ENCODE results near the gene SWSAP1. TPM values are rescaled to one million over a fixed set of nuclear protein-coding genes. Genes with fewer than 3 reads are reported as not detected.
A peak's percentile ranks its signal among the peaks of the same experiment; 100 is the strongest.
"Not testable (repeated sequence)": the region's sequence is repeated elsewhere in the genome, so short reads cannot be mapped to it uniquely, and the experiment has no call there.

The SWSAP1 gene
- total RNA-seq, 4 donors from 2014 or later = 0.66 to 1.7 (median 1.5) TPM

GRCh38 chr19:11332822-11333221 is 41.6 kb upstream of the SWSAP1 start:
- intact Hi-C loops (cut with DNase I) = no loop called here
- Histone ChIP-seq H3K27me3 (no peaks in the 10 kb centered on the region), H3K27ac (replicated peaks in 1 of 4) (no peak overlapping the region), H3K4me3 (no peak overlapping the region), H3K9me3 (no peaks in the 10 kb centered on the region), H3K36me3 (peaks cover 34 to 96% (median 88%) of the 10 kb centered on the region in 4 donors), H3K4me1 (peaks cover 0 to 8% (median 1%) of the 10 kb centered on the region in 4 donors)
- WGBS = 91% methylated on average over 5 of the region's 5 CpGs
- TF ChIP-seq, protein P1, sequence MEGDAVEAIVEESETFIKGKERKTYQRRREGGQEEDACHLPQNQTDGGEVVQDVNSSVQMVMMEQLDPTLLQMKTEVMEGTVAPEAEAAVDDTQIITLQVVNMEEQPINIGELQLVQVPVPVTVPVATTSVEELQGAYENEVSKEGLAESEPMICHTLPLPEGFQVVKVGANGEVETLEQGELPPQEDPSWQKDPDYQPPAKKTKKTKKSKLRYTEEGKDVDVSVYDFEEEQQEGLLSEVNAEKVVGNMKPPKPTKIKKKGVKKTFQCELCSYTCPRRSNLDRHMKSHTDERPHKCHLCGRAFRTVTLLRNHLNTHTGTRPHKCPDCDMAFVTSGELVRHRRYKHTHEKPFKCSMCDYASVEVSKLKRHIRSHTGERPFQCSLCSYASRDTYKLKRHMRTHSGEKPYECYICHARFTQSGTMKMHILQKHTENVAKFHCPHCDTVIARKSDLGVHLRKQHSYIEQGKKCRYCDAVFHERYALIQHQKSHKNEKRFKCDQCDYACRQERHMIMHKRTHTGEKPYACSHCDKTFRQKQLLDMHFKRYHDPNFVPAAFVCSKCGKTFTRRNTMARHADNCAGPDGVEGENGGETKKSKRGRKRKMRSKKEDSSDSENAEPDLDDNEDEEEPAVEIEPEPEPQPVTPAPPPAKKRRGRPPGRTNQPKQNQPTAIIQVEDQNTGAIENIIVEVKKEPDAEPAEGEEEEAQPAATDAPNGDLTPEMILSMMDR (IDR thresholded peaks at IDR 0.05) = no peak
- TF ChIP-seq POLR2A (IDR thresholded peaks at IDR 0.05; ENCODE audit: low read depth) = no peak
- TF ChIP-seq POLR2AphosphoS5 (IDR thresholded peaks at IDR 0.05) = no peak
- TF ChIP-seq EP300 (IDR thresholded peaks at IDR 0.05) = no peak
- DNase-seq (ENCODE audit: extremely low spot score) = no peak

- WGBS = 83% methylated on average over 9 of the region's 9 CpGs
- H3K4me3 ChIP-seq; H3K9me3 ChIP-seq; H3K27ac ChIP-seq (replicated peaks in 1 of 4); H3K27me3 ChIP-seq; DNase-seq (ENCODE audit: extremely low spot score); intact Hi-C loops (cut with DNase I): not testable (repeated sequence)
- H3K4me1 ChIP-seq = peaks cover 5 to 18% (median 12%) of the 10 kb centered on the region in 4 donors
- H3K36me3 ChIP-seq = peaks cover 34 to 86% (median 78%) of the 10 kb centered on the region in 4 donors
These were observed 40.6 kb upstream of the SWSAP1 start for GRCh38 chr19:11333838-11334237.

DNA sequence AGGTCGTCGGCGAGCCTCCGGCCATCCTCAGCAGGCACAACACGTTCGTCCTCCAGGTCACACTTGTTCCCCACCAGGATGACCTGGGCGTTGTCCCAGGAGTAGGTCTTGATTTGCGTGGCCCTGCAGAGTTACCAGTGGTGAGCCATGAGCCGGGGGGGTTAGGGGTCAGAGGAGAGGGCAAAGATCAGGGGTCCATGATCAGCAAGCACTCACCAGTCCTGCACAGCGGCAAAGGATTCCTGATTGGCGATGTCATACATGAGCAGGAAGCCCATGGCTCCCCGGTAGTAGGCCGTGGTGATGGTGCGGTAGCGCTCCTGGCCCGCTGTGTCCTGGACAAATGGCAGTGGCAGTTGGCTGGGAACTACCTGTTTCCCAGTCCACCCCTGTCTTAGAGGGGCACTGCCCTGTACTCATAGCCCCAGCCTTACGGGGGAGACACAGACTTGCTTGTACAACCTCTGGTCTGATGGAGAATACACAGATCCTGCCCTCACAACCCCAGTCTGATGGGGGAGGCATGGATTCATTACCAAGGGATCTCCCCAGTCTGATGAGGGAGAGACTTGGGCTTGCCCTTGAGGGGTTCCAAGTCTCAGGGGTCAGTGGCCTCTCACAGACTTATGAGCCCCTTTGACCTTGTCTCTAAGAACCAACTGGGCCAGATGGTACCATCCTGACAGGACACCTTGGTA is 38.9 kb upstream of the SWSAP1 start:
- no peak overlapping the region for H3K27ac ChIP-seq (replicated peaks in 1 of 4)
- no peaks in the 10 kb centered on the region for H3K27me3 ChIP-seq
- no peaks in the 10 kb centered on the region for H3K9me3 ChIP-seq
- no peak overlapping the region for H3K4me3 ChIP-seq
- TF ChIP-seq POLR2A (IDR thresholded peaks at IDR 0.05; ENCODE audit: low read depth) (no peak), POLR2AphosphoS5 (IDR thresholded peaks at IDR 0.05) (no peak), EP300 (IDR thresholded peaks at IDR 0.05) (no peak)
- TF ChIP-seq, protein P1 (IDR thresholded peaks at IDR 0.05) = no peak
- intact Hi-C loops (cut with DNase I) = no loop called here
- peaks cover 34 to 69% (median 61%) of the 10 kb centered on the region in 4 donors for H3K36me3 ChIP-seq
- WGBS = 94% methylated on average over 9 of the region's 17 CpGs
- H3K4me1 ChIP-seq = peaks cover 16 to 31% (median 22%) of the 10 kb centered on the region in 4 donors
- DNase-seq (ENCODE audit: extremely low spot score) = no peak

- Histone ChIP-seq H3K9me3 (no peaks in the 10 kb centered on the region), H3K27me3 (no peaks in the 10 kb centered on the region), H3K36me3 (peaks cover 34 to 61% (median 60%) of the 10 kb centered on the region in 4 donors), H3K4me1 (peaks cover 16 to 31% (median 22%) of the 10 kb centered on the region in 4 donors), H3K4me3 (no peak overlapping the region), H3K27ac (replicated peaks in 1 of 4) (no peak overlapping the region)
- no peak for DNase-seq (ENCODE audit: extremely low spot score)
- no peak for TF ChIP-seq POLR2AphosphoS5 (IDR thresholded peaks at IDR 0.05)
- no peak for TF ChIP-seq EP300 (IDR thresholded peaks at IDR 0.05)
- TF ChIP-seq POLR2A (IDR thresholded peaks at IDR 0.05; ENCODE audit: low read depth) = no peak
- TF ChIP-seq, protein P1 (IDR thresholded peaks at IDR 0.05) = no peak
- intact Hi-C loops (cut with DNase I) = no loop called here
- WGBS = 70% methylated on average over 14 of the region's 14 CpGs
These were observed 37.4 kb upstream of the SWSAP1 start for GRCh38 chr19:11337080-11337479.

GRCh38 chr19:11338121-11338520 is 36.3 kb upstream of the SWSAP1 start:
- H3K27ac ChIP-seq (replicated peaks in 1 of 4) = peak overlapping the region; percentile 76 to 94 (median 88)
- no peaks in the 10 kb centered on the region for H3K9me3 ChIP-seq
- DNase-seq (ENCODE audit: extremely low spot score) = no peak
- TF ChIP-seq EP300 (IDR thresholded peaks at IDR 0.05) (no peak), POLR2AphosphoS5 (IDR thresholded peaks at IDR 0.05) (no peak), POLR2A (IDR thresholded peaks at IDR 0.05; ENCODE audit: low read depth) (no peak)
- TF ChIP-seq, protein P1 (IDR thresholded peaks at IDR 0.05) = no peak
- intact Hi-C loops (cut with DNase I) = no loop called here
- H3K4me1 ChIP-seq = peaks cover 16 to 38% (median 27%) of the 10 kb centered on the region in 4 donors
- H3K4me3 ChIP-seq = peak overlapping the region in 3 of 4 donors; percentile 86 to 97 (median 92)
- H3K27me3 ChIP-seq = no peaks in the 10 kb centered on the region
- 87% methylated on average over 7 of the region's 7 CpGs for WGBS
- peaks cover 29 to 61% (median 60%) of the 10 kb centered on the region in 4 donors for H3K36me3 ChIP-seq

Measured in esophagus muscularis mucosa (tissue), 4 donors.